Peyer's patch (tissue), 4 donors: ENCODE results near the gene DDX39A.

Source experiments
- CTCF ChIP-seq, 6 experiments: fragments of 450-650 bp in 4 of 6; fragments of 200-600 bp in 2 of 6; sonication (generic) in 1 of 6; IDR thresholded peaks; one replicate each; pipeline ENCODE4 v1.5.1; 2017 to 2019; ENCODE audit warnings: antibody characterized with exemption in 6 of 6, mild to moderate bottlenecking in 3 of 6, moderate library complexity in 1 of 6
- POLR2A ChIP-seq, 2 donors: fragments of 450-650 bp; IDR thresholded peaks; one replicate each; pipeline ENCODE4 v1.5.1; 2017; ENCODE audit warnings: antibody characterized with exemption in 2 of 2, mild to moderate bottlenecking in 2 of 2, moderate library complexity in 2 of 2

GRCh38 chr19:14368011-14368513 lies 51.1 kb downstream of the DDX39A start:
- TF ChIP-seq CTCF (IDR thresholded peaks at IDR 0.05) (no peak), POLR2A (IDR thresholded peaks at IDR 0.05) (no peak)
